Endothelial cell of umbilical vein (primary cell): ENCODE data around the gene UAP1L1. TPM values are rescaled to one million over a fixed set of nuclear protein-coding genes. Genes with fewer than 3 reads are reported as not detected.

ENCODE experiments used
- BruUV-seq: library from RNA; stranded (reverse); fragments of 400-500 nt; replicated peaks from 2 replicates; lab custom pipeline; 2021; lab: Mats Ljungman, UMichigan
- CTCF ChIA-PET: fragments of 300-600, 350-600 bp; sonication (Branson Sonifier 250); formaldehyde crosslinking; loops from one replicate; lab custom pipeline; 2021; ENCODE audit warnings: antibody characterized with exemption, inconsistent platforms; lab: Charles Lee
- POLR2A ChIA-PET: fragments of 300-600, 350-600 bp; sonication (Branson Sonifier 250); formaldehyde crosslinking; loops from one replicate; lab custom pipeline; 2021; ENCODE audit warnings: antibody characterized with exemption, inconsistent platforms; lab: Charles Lee
- DNase-seq: peaks from one replicate; pipeline ENCODE4 v3.0.0-alpha.2; 2011; ENCODE audit warnings: low read depth, low spot score
- FAIRE-seq: peaks from 2 replicates; lab custom pipeline; 2011; peaks lifted over from hg19 to GRCh38; lab: Jason Lieb, UNC
- H2AFZ ChIP-seq: 2 replicates; pipeline ENCODE4 v1.6.0; 2012; ENCODE audit warnings: low read depth, low read length, control low read depth, inconsistent platforms
- H3K27ac ChIP-seq: 2 replicates; pipeline ENCODE4 v1.5.1; 2011; ENCODE audit warnings: low read depth, mild to moderate bottlenecking, control low read depth, low read length, moderate library complexity; ENCODE audit not compliant: insufficient read depth
- H3K27me3 ChIP-seq, 2 experiments: 2 replicates each; pipeline versions ENCODE4 v1.6.0 to v1.6.1; 2011; ENCODE audit warnings: low read length in 2 of 2, mixed read lengths in 1 of 2; ENCODE audit not compliant: control insufficient read depth in 2 of 2, insufficient read depth in 2 of 2
- H3K36me3 ChIP-seq, 2 experiments: 2 replicates in 1 of 2; 3 replicates in 1 of 2; pipeline ENCODE4 v1.5.1; 2011; ENCODE audit warnings: low read length in 2 of 2, mild to moderate bottlenecking in 1 of 2, moderate library complexity in 1 of 2; ENCODE audit not compliant: control insufficient read depth in 2 of 2, insufficient read depth in 2 of 2; ENCODE audit errors: extremely low read depth in 1 of 2
- H3K4me1 ChIP-seq: 3 replicates; pipeline ENCODE4 v1.5.1; 2011; ENCODE audit warnings: mild to moderate bottlenecking, low read length; ENCODE audit not compliant: control insufficient read depth, insufficient read depth; ENCODE audit errors: extremely low read depth
- H3K4me2 ChIP-seq: 2 replicates; pipeline ENCODE4 v1.6.1; 2011; ENCODE audit warnings: low read length, control low read depth, mixed read lengths; ENCODE audit not compliant: insufficient read depth
- H3K4me3 ChIP-seq, 3 experiments: fragments of 200-600 bp in 1 of 3; sonication (generic), shearing (Covaris generic) in 1 of 3; replicated peaks in 1 of 3; 2 replicates each; pipeline ENCODE4 v1.5.1; 2011 to 2016; ENCODE audit warnings: control low read depth in 3 of 3, low read length in 3 of 3, mild to moderate bottlenecking in 2 of 3, inconsistent platforms in 1 of 3, low read depth in 1 of 3, moderate library complexity in 1 of 3; ENCODE audit not compliant: insufficient read depth in 1 of 3
- H3K79me2 ChIP-seq: 2 replicates; pipeline ENCODE4 v1.6.0; 2012; ENCODE audit warnings: low read length, inconsistent platforms; ENCODE audit not compliant: control insufficient read depth, insufficient read depth
- H3K9ac ChIP-seq: replicated peaks from 2 replicates; pipeline ENCODE3; 2011; ENCODE audit warnings: low read length, control low read depth; ENCODE audit not compliant: insufficient read depth; ENCODE audit errors: extremely low read depth
- H3K9me1 ChIP-seq: replicated peaks from 3 replicates; pipeline ENCODE4 v1.6.0; 2011; ENCODE audit warnings: mild to moderate bottlenecking, low read length; ENCODE audit not compliant: control insufficient read depth, insufficient read depth; ENCODE audit errors: extremely low read depth
- H3K9me3 ChIP-seq: replicated peaks from 2 replicates; pipeline ENCODE4 v1.5.1; 2012; ENCODE audit warnings: low read length, inconsistent platforms; ENCODE audit not compliant: control insufficient read depth, insufficient read depth
- H4K20me1 ChIP-seq: replicated peaks from 2 replicates; pipeline ENCODE3; 2011; ENCODE audit warnings: mild to moderate bottlenecking, low read length; ENCODE audit not compliant: control insufficient read depth, insufficient read depth; ENCODE audit errors: extremely low read depth
- EZH2 ChIP-seq: IDR thresholded peaks from 2 replicates; pipeline ENCODE4 v1.6.1; 2012; ENCODE audit warnings: borderline replicate concordance, low read depth, mild to moderate bottlenecking, moderate library complexity, low read length, inconsistent platforms; ENCODE audit not compliant: severe bottlenecking
- FOS ChIP-seq: IDR thresholded peaks from 2 replicates; pipeline ENCODE4 v1.6.1; 2011; ENCODE audit warnings: mild to moderate bottlenecking, low read length, moderate library complexity, borderline replicate concordance; ENCODE audit not compliant: insufficient read depth
- GATA2 ChIP-seq: IDR thresholded peaks from 2 replicates; pipeline ENCODE4 v1.7.0; 2011; ENCODE audit warnings: low read depth, mild to moderate bottlenecking, moderate library complexity, mixed read lengths, low read length; ENCODE audit not compliant: insufficient read length, insufficient read depth
- JUN ChIP-seq: IDR thresholded peaks from 2 replicates; pipeline ENCODE4 v1.6.1; 2011; ENCODE audit warnings: borderline replicate concordance, low read depth; ENCODE audit not compliant: insufficient read length, insufficient read depth
- MYC ChIP-seq: IDR thresholded peaks from one replicate; pipeline ENCODE4 v1.6.1; 2011; ENCODE audit warnings: mild to moderate bottlenecking, low read depth, low read length
- POLR2A ChIP-seq: IDR thresholded peaks from 2 replicates; pipeline ENCODE4 v1.6.1; 2012; ENCODE audit warnings: low read depth, mild to moderate bottlenecking, control low read depth, low read length
- POLR2AphosphoS5 ChIP-seq: IDR thresholded peaks from 2 replicates; pipeline ENCODE4 v1.6.1; 2012; ENCODE audit warnings: low read depth, mild to moderate bottlenecking, control low read depth, low read length, moderate library complexity; ENCODE audit not compliant: insufficient read depth
- dilution Hi-C: fragments of 300-500 bp; cut with MboI; formaldehyde crosslinking; loops from one replicate; pipeline ENCODE4 v1.15.0; 2019; ENCODE audit warnings: low sequenced_read_pairs; ENCODE audit not compliant: extremely low pct_ligation_motif_present
- intact Hi-C: fragments of 100-400 bp; cut with micrococcal nuclease; formaldehyde crosslinking; loops from one replicate; pipeline ENCODE4 v1.10.0; 2022
- polyA plus RNA-seq, 4 experiments: library from polyadenylated mRNA; depleted of rRNA in 3 of 4; stranded (reverse) in 3 of 4; unstranded in 1 of 4; fragments of >200 nt; gene quantifications; 2 replicates each; pipeline versions ENCODE4 v1.2.1 to v1.2.3, GENCODE V29; 2011 to 2012; ENCODE audit warnings: missing spikeins in 1 of 4
- total RNA-seq: library from RNA; stranded (reverse); gene quantifications from 2 replicates; pipeline ENCODE4 v1.2.3, GENCODE V29; 2021
- TF ChIP-seq, protein P1 (sequence below): IDR thresholded peaks from 2 replicates; pipeline ENCODE4 v1.6.1; 2011; ENCODE audit not compliant: insufficient read depth, insufficient read length
- TF ChIP-seq, protein P2 (sequence below), 2 donors: IDR thresholded peaks; 1 replicate in 1 of 2; 2 replicates in 1 of 2; pipeline ENCODE4 v1.5.1; 2011; ENCODE audit warnings: low read length in 2 of 2, mild to moderate bottlenecking in 2 of 2, moderate library complexity in 2 of 2, control low read depth in 1 of 2, inconsistent platforms in 1 of 2, low read depth in 1 of 2; ENCODE audit not compliant: insufficient read depth in 1 of 2; ENCODE audit errors: extremely low read depth in 1 of 2

Gene UAP1L1
- total and polyA plus RNA-seq, 2 donors (not counting 3 experiments of a cell fraction or from before 2014, with no cell fraction given): 26.0 to 41.7 TPM

DNA sequence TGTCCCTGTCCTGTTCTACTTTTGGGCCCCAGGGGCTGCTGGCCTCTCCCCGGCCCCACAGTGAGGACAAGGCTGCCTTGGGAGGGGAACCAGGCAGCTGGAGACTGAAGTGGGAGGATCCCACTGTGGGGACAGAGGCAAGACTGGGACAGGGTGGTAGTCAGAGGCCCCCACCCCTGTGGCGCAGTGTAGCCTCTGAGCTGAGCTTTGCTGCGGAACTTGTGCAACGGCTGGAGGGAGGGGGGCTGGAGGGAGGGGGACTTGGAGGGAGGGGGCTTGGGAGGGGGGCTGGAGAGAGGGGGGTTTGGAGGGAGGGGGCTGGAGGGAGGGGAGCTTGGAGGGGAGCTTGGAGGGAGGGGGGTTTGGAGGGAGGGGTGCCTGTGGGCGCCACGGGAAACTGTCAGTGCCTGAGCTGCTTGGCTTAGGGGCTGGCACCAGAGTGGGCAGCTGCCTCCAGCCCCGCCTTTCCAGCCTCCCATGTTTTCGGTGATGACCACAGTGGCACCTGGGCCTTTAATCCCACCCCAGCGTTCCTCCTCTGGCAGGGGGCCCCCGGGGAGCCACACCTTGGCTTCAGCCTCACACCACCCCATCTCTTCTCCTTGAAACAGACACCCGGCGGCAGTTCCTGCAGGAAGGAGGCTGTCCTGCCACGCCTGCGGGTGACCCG is 43.1 kb upstream of the UAP1L1 start:
- no peak overlapping the region for H3K9ac ChIP-seq
- no peak for FAIRE-seq
- no peak overlapping the region for H3K4me2 ChIP-seq
- dilution Hi-C loops (no loop called here), intact Hi-C loops (loop anchor here (2.0 kb wide), 1 partner anchor 191 kb away; the partner anchor contains the start of gene AJM1)
- H3K9me3 ChIP-seq: no peaks in the 10 kb centered on the region
- no TSS peak for BruUV-seq
- peaks cover 0 to 6% of the 10 kb centered on the region in 2 experiments for H3K36me3 ChIP-seq
- H3K79me2 ChIP-seq: no peaks in the 10 kb centered on the region
- CTCF ChIA-PET: interaction anchor here (0.9 to 4.3 kb wide), 27 partner anchors 8 to 262 kb away, joined by 3 to 111 read pairs (median 6); partner anchors contain the start of genes AJM1, CLIC3, FBXW5 and MAN1B1
- TF ChIP-seq FOS (no peak), MYC (no peak), POLR2A (no peak), POLR2AphosphoS5 (no peak), JUN (no peak), EZH2 (no peak), GATA2 (no peak)
- TF ChIP-seq, protein P1, sequence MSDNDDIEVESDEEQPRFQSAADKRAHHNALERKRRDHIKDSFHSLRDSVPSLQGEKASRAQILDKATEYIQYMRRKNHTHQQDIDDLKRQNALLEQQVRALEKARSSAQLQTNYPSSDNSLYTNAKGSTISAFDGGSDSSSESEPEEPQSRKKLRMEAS: no peak
- TF ChIP-seq, protein P2, sequence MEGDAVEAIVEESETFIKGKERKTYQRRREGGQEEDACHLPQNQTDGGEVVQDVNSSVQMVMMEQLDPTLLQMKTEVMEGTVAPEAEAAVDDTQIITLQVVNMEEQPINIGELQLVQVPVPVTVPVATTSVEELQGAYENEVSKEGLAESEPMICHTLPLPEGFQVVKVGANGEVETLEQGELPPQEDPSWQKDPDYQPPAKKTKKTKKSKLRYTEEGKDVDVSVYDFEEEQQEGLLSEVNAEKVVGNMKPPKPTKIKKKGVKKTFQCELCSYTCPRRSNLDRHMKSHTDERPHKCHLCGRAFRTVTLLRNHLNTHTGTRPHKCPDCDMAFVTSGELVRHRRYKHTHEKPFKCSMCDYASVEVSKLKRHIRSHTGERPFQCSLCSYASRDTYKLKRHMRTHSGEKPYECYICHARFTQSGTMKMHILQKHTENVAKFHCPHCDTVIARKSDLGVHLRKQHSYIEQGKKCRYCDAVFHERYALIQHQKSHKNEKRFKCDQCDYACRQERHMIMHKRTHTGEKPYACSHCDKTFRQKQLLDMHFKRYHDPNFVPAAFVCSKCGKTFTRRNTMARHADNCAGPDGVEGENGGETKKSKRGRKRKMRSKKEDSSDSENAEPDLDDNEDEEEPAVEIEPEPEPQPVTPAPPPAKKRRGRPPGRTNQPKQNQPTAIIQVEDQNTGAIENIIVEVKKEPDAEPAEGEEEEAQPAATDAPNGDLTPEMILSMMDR (IDR thresholded peaks at IDR 0.05; ENCODE audit: extremely low read depth in 1 of 2, insufficient read depth in 1 of 2, low read depth in 1 of 2, low read length in 2 of 2): no peak
- H3K27me3 ChIP-seq: no peaks in the 10 kb centered on the region
- no peaks in the 10 kb centered on the region for H3K9me1 ChIP-seq
- no peak overlapping the region for H2AFZ ChIP-seq
- no peak overlapping the region for H3K27ac ChIP-seq
- no peak for DNase-seq
- H3K4me1 ChIP-seq: peaks cover under 1% of the 10 kb centered on the region
- no peak overlapping the region for H3K4me3 ChIP-seq
- H4K20me1 ChIP-seq: no peaks in the 10 kb centered on the region
- POLR2A ChIA-PET: interaction anchor here (0.6 kb wide), 2 partner anchors 33 to 106 kb away, joined by 3 to 5 read pairs; no protein-coding TSS in a partner anchor
